CD1c-positive myeloid dendritic cell (primary cell): ENCODE results near the gene ASPG.
"Not testable (repeated sequence)": the region's sequence is repeated elsewhere in the genome, so short reads cannot be mapped to it uniquely, and the experiment has no call there.

Experiments
- DNase-seq: peaks from one replicate; pipeline ENCODE4 v3.0.0-alpha.2; 2016; ENCODE audit errors: extremely low spot score

Gene ASPG

DNA sequence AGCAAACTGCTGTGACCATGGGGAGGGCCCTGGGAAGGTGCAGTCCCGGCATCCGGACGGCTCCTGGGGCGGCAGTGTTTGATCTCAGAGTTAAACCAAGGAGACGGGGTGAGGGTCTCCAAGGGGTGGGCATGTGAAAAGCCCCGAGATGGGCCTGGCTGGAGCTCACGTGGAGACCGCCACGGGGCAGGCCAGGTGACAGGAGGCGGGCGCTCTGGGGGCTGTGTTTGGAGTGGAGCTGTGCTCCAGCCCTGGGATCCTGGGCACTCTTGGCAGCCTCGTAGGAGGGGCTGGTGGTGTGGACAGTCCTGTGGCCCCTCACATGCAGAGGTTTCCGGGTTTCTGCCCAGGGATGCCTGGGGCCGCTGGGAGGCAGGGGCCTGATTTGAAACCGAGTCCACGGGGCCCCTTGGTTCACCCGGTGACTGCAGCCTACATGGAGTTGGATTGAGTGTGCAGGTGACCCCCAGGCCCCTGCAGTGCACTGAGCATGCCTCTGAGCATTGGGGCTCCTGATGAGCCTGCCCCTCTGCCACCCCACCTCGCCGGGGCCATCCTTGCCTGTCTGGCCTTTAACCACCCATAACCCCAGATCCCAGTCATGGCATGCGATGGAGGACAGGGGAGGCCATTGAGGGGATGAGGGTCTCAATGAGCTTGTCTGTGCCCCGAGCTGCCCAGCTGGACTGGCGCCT, 61.3 kb downstream of the ASPG start:
- no peak for DNase-seq

- DNase-seq, result no peak
Observed at GRCh38 chr14:104147346-104148125, 62.0 kb downstream of the ASPG start.

DNA sequence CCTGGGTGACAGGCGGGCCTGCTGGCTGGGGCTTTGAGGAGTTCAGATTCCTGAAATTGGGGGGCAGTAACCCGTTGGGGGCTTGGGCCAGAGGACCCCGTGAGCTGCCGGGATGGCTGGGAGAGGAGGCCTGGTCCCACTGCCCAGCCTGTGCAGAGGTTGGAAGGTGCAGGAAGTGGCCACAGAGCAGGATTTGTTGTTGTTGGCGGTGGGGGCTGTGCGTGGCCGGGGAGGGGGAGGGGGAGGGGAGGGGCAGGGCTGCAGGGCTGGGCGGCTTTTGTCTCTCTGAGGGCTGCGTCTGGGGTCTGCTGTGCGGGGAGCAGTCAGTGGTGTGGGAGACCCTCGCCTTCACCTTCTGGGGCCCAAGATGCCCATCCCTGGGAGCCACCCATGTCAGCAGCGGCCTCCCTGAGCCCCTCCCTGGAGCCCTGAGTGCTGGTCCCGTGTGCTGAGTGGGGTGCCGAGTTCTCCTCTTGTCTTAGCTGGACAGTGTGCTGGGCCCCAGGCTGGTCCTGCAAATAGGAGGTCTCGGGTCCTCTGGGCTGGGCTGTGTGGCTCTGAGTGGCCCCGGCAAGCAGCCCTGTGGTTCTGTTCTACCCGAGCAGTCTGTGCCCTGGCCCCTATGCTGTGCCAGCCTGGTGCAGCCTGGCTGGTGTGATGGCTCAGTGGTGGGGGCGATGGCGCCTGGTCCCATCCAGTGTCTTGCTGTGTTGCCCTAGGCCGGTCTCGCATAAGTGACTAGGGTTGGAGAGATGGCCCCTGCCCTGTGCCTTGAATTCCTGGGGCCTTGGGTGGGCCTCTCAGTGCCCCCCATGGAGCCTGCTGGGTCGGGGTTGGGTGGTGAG, 63.2 kb downstream of the ASPG start:
- no peak for DNase-seq

DNA sequence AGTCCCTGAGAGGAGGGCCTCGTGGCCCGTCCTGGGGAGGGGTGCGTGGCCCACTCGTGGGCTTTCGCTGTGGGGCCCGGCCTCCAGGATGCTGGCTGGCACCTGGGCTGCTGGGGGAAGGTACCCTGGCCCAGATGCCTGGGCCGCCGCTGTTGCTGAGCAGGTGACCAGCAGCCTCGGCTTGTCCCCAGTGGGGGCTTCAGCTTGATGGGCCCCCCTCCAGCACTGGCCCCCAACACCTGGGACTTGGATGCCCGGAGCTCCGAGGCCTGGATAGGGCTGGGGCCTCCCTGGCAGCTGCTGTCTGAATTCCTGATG, 63.7 kb downstream of the ASPG start:
- no peak for DNase-seq

DNA sequence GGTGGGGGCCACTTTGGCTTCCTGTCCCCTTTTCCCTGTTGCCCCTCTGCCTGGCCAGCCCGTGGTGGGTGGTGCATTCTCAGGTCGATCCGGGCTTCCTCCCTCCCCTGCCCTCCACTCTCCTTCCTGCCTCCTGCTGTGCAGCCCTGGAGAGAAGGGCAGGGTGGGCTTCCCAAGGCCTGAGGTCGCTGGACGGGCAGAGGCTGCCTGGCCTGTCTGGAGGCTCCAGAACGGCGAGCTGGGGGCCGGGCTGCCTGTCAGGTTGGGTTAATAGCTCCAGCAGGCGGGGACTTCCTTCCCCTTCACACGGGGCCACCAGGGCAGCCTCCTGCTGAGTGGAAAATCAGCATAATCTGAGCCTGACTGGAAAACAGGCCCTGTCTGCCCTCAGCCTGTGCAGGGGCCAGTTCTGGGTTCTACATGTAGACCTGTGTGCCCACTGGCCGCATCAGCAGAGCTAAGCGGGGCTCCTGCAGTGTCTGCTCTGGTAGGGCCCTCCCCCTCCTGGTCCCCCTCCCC, 64.2 kb downstream of the ASPG start:
- no peak for DNase-seq

- no peak for DNase-seq
Observed at GRCh38 chr14:104150136-104151025, 64.9 kb downstream of the ASPG start.

DNA sequence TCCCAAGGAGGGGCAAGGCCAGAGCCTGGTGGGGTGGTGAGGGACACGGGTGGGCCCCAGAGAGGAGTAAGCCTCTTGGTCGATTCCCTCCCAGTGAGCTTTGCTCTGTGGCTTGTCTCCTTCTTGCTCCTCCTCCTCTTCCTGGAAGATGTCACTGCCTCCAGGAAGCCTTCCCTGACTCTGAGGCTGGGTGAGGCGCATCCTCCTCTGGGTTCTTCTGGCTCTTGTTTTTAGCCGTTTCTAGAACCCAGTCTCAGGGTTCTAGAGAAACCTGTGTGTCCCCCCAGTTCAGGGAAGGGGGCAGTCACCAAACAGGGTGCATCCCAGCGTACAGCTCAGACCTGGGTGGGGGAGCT, 65.5 kb downstream of the ASPG start:
- no peak for DNase-seq

DNA sequence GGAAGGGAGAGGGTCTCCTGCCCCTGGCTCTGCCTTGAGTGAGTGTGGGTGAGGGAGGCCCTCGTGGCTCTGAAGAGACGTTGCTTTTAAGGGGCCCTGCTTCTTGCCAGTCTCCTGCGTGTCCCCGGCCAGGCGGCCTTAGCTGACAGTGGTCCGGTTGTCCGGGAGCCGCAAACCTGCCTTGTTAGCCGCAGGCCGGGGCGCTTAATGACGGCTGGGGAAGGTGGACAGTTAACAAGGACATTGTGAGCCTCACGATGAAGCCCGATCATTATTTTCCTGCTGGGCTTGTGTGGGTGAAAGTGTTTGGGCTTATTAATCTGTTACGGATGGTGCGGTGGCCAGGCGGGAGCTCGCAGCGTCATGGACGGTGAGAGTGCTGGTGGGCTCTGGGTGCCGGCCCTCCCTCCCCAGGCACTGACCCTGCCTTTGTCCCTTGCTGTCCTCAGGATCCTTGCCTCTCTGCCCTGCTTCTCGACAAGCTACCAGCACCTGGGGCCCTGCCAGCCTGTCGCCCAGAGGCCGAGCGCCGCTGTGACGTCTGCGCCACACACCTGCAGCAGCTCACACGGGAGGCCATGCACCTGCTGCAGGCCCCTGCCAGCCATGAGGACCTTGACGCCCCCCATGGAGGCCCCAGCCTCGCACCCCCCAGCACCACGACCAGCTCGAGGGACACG, 66.2 kb downstream of the ASPG start:
- no peak for DNase-seq

- DNase-seq, result no peak
Observed at GRCh38 chr14:104152246-104152575, 66.7 kb downstream of the ASPG start.

- DNase-seq, result no peak
Observed at GRCh38 chr14:104152686-104153393, 67.3 kb downstream of the ASPG start.

- DNase-seq, result not testable (repeated sequence)
Observed at GRCh38 chr14:104153394-104153755, 67.9 kb downstream of the ASPG start.

DNA sequence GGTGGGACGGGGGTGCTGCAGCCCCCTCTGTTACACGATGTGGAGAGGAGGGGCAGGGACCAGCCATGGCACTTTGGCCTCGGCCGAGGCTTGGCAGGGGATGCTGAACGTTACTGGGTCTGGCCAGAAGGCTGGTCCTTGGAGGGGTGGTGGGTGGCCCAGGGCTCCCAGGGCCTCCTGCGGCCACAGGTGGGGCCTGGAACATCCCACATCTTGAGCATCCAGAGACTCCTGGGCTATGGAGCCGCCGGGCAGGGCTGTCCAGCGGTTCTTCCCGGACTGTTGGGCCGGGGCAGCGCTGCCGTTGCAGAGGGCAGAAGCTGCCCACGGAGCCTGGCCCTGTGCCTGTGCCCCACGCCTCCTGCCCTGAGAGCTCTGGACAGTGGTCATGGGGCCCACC, 68.7 kb downstream of the ASPG start:
- no peak for DNase-seq

GRCh38 chr14:104155513-104155912, 70.0 kb downstream of the ASPG start:
- DNase-seq, result no peak

GRCh38 chr14:104156142-104156541, 70.6 kb downstream of the ASPG start:
- no peak for DNase-seq

DNA sequence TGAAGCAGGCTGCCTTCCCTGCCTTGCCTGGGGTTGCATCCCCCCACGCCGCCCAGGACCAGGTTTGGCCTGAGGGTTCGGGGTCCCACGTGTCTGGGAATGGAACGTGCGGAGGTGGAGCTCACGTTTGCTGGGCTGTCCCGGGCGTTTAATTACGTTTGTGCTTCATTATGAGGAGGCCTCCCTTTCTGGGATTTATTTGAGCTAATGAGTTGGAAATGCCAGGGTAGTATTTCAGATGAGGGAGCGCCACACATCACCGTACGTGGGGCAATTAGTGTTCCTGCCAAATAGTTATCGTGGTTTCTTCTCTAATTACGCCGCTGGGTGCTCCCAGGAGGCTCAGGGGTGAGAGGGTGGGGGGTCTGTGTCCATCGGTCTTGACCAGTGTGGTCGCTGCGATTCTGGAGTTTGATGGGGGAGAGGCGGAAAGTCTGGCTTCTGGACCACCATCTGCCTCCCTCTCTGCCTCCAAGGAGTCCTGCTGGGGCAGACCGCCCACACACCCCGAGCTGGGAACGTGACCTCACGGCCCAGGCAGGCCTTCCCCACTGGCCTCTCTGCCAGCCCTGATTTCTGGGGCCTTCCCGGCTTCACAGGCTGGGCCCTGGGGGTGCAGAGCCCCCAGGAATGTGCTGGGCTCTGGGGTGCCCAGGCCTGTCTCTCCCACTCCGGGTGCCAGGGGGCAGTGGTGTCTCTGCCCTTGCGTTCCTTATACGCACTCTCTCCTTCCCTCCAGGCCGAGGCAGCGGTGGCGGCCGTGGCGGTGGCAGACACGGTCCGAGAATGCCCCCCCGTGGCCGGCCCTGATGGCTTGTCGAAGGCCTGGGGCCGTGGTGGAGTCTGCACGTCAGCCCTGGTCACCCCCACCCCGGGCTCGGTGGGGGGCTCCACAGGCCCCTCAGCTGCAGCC, 71.8 kb downstream of the ASPG start:
- no peak for DNase-seq

DNA sequence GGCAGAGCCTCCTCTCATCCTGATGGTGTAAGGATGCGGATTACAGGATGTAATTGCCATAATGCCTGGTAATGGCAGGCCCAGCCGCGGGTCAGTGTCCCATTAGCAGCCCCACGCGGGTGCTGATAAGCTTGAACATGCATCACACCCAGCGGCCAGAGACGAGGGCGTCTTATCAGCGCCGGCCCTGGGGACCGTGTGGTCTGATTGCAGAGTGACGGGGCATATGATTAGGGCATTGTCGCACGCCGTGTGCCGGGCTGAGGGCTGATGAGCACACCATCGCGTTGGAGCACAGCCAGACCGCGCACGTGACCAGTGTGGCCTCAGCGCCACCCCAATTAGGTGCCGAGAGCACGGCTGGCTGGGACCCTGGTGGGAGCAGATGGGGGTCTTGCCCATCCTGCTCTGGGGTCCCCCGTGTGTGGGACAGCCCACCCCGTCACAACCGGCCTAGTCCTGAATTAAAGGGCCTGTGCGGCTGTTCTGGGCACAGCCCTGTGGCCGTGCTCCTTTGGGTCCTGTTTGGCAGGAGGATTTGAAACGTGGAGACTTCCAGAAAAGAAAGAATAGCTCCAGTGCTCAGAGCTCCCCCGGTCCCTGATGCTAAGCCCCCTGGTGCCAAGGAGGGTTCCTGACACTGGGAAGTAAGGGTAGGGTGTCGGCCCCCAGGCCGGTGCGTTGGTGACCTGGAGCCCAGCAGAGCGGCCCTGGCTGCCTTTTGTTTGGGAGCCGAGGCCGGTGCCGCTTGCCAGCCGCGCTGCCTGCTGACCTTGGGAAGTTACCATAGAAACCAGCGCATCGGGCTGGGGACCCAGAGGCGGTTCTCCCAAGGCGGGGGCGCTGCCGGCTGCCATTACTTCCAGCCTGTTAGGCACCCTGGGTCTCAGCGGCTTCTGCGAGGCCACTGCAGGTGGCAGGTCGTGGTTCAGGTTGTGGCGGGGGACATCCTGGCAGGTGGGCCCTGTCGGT, 73.6 kb downstream of the ASPG start:
- DNase-seq, result no peak

DNA sequence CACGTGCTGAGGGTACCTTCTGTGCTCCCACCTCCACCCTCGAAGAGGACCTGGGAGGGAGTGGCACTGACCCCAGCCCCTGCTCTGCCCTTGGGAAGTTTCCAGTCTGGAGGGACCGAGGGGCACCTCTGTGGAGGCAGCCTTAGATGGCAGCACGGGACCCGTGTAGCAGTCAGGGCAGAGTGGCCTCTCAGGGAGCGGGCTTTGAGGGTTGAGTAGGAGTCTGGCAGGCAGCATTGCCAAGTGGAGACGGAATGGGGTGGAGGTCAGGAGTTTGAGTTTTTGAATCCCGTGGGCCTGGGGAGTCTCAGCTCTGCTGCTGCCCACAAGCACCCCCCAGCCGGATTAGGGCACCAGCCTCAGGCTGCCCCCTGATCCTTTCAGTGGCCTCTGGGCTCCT, 74.5 kb downstream of the ASPG start:
- DNase-seq, result no peak
